PFSK-1 (cell line): ENCODE results near the gene KLK3. TPM values are rescaled to one million over a fixed set of nuclear protein-coding genes. Genes with fewer than 3 reads are reported as not detected.

Experiments
- FOXP2 ChIP-seq: optimal IDR thresholded peaks from 2 replicates; pipeline ENCODE3; 2011; ENCODE audit warnings: borderline replicate concordance, control low read depth, inconsistent platforms; ENCODE audit not compliant: insufficient read depth; ENCODE audit errors: extremely low read length, extremely low read depth
- POLR2AphosphoS5 ChIP-seq: IDR thresholded peaks from 2 replicates; pipeline ENCODE4 v1.6.1; 2012; ENCODE audit warnings: low read depth, mild to moderate bottlenecking, control low read depth, low read length, moderate library complexity
- SIN3A ChIP-seq: IDR thresholded peaks from 2 replicates; pipeline ENCODE4 v1.6.1; 2012; ENCODE audit warnings: mild to moderate bottlenecking, low read length, moderate library complexity, borderline replicate concordance; ENCODE audit not compliant: insufficient read depth
- TAF1 ChIP-seq: IDR thresholded peaks from 2 replicates; pipeline ENCODE4 v1.6.1; 2012; ENCODE audit warnings: low read length, control low read depth, borderline replicate concordance; ENCODE audit not compliant: insufficient read depth
- polyA plus RNA-seq: library from polyadenylated mRNA; unstranded; fragments of >200 nt; gene quantifications from one replicate; pipeline ENCODE4 v1.2.1, GENCODE V29; 2012; ENCODE audit warnings: low read depth, missing spikeins; ENCODE audit not compliant: insufficient read length
- TF ChIP-seq, protein P1 (sequence below), 2 experiments: IDR thresholded peaks; 2 replicates each; pipeline versions ENCODE4 v1.6.1 to v1.8.0; 2011 to 2012; ENCODE audit warnings: low read depth in 2 of 2, low read length in 2 of 2, control low read depth in 1 of 2, inconsistent platforms in 1 of 2, mild to moderate bottlenecking in 1 of 2, moderate library complexity in 1 of 2; ENCODE audit not compliant: insufficient read depth in 1 of 2

KLK3 gene
- not detected for polyA plus RNA-seq

DNA sequence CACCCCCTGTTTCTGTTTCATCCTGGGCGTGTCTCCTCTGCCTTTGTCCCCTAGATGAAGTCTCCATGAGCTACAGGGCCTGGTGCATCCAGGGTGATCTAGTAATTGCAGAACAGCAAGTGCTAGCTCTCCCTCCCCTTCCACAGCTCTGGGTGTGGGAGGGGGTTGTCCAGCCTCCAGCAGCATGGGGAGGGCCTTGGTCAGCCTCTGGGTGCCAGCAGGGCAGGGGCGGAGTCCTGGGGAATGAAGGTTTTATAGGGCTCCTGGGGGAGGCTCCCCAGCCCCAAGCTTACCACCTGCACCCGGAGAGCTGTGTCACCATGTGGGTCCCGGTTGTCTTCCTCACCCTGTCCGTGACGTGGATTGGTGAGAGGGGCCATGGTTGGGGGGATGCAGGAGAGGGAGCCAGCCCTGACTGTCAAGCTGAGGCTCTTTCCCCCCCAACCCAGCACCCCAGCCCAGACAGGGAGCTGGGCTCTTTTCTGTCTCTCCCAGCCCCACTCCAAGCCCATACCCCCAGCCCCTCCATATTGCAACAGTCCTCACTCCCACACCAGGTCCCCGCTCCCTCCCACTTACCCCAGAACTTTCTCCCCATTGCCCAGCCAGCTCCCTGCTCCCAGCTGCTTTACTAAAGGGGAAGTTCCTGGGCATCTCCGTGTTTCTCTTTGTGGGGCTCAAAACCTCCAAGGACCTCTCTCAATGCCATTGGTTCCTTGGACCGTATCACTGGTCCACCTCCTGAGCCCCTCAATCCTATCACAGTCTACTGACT is at the start of gene KLK3:
TSS of gene KLK3 (plus strand) at position 280 of the 775 bp plus-strand sequence. CDS start at position 321, 41 bp downstream.
- TF ChIP-seq TAF1 = no peak
- no peak for TF ChIP-seq FOXP2
- TF ChIP-seq, protein P1, sequence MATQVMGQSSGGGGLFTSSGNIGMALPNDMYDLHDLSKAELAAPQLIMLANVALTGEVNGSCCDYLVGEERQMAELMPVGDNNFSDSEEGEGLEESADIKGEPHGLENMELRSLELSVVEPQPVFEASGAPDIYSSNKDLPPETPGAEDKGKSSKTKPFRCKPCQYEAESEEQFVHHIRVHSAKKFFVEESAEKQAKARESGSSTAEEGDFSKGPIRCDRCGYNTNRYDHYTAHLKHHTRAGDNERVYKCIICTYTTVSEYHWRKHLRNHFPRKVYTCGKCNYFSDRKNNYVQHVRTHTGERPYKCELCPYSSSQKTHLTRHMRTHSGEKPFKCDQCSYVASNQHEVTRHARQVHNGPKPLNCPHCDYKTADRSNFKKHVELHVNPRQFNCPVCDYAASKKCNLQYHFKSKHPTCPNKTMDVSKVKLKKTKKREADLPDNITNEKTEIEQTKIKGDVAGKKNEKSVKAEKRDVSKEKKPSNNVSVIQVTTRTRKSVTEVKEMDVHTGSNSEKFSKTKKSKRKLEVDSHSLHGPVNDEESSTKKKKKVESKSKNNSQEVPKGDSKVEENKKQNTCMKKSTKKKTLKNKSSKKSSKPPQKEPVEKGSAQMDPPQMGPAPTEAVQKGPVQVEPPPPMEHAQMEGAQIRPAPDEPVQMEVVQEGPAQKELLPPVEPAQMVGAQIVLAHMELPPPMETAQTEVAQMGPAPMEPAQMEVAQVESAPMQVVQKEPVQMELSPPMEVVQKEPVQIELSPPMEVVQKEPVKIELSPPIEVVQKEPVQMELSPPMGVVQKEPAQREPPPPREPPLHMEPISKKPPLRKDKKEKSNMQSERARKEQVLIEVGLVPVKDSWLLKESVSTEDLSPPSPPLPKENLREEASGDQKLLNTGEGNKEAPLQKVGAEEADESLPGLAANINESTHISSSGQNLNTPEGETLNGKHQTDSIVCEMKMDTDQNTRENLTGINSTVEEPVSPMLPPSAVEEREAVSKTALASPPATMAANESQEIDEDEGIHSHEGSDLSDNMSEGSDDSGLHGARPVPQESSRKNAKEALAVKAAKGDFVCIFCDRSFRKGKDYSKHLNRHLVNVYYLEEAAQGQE (IDR thresholded peaks at IDR 0.05; ENCODE audit: insufficient read depth in 1 of 2, low read depth in 2 of 2, low read length in 2 of 2) = no peak
- TF ChIP-seq SIN3A = no peak
- TF ChIP-seq POLR2AphosphoS5 = no peak

DNA sequence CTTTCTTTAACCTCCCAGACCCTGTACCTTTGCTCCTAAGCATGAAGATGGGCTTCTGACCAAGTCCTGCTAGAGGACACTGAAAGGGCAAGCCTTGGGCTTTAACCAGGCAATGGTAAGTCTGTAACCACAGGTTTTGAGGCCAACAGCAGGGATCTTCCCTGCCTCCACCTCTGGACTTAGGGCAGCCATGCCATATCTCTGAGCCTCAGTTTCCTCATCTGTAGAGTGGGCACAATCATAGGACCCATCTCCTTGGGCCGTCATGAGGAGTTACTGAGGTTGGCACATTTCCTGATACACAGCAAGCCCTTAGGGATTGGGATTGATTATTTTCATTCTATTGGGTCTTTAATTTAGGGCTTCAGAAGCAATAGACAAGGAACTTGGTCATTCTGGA is 45.9 kb upstream of the KLK3 start:
- no peak for TF ChIP-seq TAF1
- no peak for TF ChIP-seq POLR2AphosphoS5
- TF ChIP-seq, protein P1 (IDR thresholded peaks at IDR 0.05; ENCODE audit: insufficient read depth in 1 of 2, low read depth in 2 of 2, low read length in 2 of 2) = no peak
- TF ChIP-seq FOXP2 = no peak
- TF ChIP-seq SIN3A = no peak

DNA sequence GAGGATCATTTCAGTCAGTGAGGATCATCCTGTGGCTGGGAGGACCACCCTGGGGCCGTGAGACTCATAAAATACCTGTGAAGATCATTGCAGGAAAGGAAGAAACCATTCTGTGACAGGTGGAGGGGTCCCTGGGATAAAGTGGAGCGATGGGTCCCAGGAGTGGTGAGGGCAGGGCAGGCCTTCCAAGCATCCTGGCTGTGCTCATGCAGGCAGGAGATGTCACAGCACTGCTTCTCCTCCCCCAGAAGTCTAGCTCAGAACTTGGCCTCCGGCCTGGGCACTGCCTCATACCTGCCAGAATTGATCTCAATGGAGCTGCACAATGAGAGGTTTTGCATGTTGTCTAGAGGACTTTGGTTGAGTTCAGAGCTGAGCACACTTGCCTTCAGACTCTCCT is 42.2 kb upstream of the KLK3 start:
- TF ChIP-seq POLR2AphosphoS5 (no peak), SIN3A (no peak)
- TF ChIP-seq, protein P1 (IDR thresholded peaks at IDR 0.05; ENCODE audit: insufficient read depth in 1 of 2, low read depth in 2 of 2, low read length in 2 of 2) = no peak

DNA sequence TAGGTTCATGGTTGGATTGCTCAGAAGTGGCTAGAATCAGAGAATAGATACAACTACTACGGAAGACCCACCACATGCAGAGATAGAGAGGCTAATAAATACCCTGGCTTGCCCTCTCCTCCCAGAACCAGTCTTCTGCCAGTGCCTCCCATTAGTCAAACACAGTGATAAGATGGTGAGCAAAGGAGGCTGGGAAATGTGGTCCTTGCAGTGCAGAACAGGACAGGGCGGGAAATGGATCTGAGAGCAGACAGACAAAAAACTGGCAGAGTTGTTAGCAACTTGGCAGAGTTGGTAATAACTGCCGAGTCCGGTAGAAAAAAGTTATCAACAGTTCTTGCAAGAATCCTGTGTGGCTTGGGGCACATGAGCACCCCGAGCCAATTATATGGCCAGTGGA is 39.8 kb upstream of the KLK3 start:
- no peak for TF ChIP-seq POLR2AphosphoS5
- no peak for TF ChIP-seq TAF1
- TF ChIP-seq, protein P1 (IDR thresholded peaks at IDR 0.05; ENCODE audit: insufficient read depth in 1 of 2, low read depth in 2 of 2, low read length in 2 of 2) = no peak
- no peak for TF ChIP-seq FOXP2
- TF ChIP-seq SIN3A = no peak

DNA sequence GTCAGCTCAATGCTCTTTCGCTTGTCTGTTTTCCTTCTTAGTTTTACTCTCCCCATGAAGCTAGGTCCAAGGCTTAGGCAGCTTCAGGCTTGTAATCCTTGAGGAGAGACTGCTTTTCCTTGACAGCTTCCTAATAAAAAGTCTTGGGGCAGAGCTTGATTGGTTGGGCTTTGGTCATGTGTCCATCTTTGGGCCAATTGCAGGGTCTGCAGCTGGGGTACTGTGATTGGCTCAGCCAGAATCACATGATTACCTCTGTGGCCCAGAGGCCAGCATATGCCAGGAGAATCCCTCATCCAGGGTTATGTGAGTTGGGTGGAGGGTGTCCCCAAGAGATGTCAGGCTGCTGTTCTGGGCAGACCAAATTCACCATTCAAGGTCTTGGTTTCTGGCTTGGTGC is 39.3 kb upstream of the KLK3 start:
- TF ChIP-seq POLR2AphosphoS5 (no peak), FOXP2 (no peak), SIN3A (no peak), TAF1 (no peak)
- TF ChIP-seq, protein P1 (IDR thresholded peaks at IDR 0.05; ENCODE audit: insufficient read depth in 1 of 2, low read depth in 2 of 2, low read length in 2 of 2) = no peak
